Pulmonary artery endothelial cell (primary cell): ENCODE measurements around the gene ANKRD60. TPM values are rescaled to one million over a fixed set of nuclear protein-coding genes. Genes with fewer than 3 reads are reported as not detected.

Source experiments
- DNase-seq: peaks from one replicate; pipeline ENCODE4 v3.0.0-alpha.2; 2011; ENCODE audit warnings: low read depth, low spot score
- total RNA-seq: library from RNA; depleted of rRNA; stranded (reverse); fragments of >200 nt; gene quantifications from 2 replicates; pipeline ENCODE4 v1.2.3, GENCODE V29; 2014

Gene ANKRD60, protein sequence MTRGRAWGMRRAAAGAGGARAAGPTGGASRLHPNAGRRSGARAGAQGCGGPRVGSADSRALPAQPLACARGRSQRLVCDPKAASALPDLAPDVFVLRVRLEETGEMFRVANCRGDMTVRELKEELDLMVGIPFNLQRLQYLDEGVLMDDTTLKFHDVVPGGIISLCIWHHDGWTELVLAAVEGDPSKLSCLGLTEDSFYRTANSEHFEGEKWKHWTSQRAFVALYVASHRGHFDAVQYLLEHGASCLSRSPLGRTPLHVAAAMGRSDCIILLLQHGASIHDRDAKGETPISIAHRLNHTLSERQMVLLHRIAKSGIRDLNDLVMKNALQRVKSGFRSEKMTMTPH
- 0.07 TPM in 1 of 2 replicates, not detected in the other for total RNA-seq

DNA sequence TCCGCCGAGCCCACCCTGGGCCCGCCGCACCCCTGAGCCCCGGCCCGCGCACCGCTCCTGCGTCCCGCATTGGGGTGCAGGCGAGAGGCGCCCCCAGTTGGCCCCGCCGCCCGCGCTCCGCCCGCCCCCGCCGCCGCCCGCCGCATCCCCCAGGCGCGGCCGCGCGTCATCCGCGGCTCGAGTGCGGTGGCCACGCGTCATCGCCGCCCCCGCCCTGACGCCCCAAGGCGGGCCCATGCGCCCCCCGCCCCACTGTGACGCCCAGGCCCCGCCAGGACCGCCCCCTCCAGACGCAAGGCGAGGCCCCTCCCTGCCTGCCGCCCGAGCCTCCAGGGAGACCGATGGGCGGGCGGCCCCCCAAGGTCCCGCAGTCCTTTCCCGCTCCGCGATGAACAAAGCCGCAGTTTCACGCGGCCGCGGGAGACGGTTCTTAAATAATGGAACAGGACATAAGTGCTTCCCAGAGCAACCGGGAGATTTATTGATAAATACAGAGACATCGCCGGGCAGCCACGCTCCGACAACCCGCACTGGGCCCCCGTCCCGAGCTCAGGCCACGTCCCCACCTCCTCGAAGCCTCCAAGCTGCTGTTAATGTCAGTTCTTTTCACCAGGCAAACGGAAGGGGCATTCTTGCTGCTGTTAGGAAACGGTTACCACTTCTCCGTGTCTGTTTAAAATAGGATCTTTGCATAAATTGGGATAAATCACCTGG, at the start of gene ANKRD60:
ANKRD60 (minus strand) TSS at position 170 of the 714 bp plus-strand sequence; CDS start at position 170, 0 bp downstream.
- no peak for DNase-seq

DNA sequence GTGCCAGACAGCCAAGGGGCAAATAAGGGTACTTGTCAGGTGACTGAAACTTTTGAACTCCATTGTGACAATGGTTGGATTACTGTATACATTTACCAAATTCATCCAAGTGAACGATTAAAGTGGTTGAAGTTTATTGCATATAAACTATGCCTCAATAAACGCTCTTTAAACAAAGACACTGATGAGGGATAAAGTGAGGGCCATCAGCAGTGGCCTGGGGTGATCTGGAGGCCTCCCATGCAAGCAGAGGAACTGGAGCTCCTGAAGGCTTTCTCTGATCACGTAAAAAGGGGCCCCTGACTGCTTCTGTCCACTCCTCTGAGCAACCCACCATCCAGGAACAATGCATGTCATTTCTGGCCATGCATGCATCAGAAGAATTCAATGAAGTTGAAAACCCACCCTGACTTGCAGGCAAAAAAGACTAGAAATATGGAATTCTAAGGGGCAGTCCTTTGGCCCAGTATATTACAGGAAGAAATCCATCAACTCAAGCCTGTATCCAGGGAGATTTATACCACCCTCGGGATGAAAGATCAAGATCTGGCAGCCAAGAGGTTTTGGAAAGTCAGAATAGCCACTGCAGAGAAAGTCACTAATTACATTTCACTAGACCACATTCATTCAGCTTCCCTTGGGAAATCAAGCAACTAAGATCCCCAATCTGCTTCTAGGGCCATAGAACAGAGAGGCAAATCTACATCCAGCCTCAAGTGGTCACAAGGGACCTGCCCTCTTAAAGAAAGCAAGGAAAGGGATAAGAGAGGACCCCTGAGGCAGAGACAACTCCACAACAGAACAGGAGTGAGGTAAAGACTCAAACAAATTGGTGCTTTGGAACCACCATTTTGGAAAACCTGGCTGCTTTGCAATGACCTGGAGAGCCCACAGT, 49.4 kb upstream of the ANKRD60 start:
- DNase-seq = no peak

DNA sequence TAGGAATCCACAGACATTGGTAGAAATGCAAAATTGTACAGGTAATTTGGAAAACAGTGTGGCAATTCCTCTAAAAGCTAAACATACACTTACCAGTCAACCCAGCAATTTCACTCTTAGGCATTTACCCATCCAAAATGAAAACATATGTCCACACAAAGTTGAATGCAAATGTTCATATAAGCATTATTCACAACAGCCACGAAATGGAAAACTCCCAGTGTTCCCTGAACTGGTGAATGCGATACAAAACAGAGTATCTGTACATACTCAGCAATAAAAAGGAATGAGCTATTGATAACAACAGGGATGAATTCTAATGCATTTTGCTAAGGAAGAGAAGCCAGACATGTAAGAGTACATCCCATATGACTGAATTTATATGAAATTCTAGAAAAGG, 48.7 kb upstream of the ANKRD60 start:
- DNase-seq = no peak

DNA sequence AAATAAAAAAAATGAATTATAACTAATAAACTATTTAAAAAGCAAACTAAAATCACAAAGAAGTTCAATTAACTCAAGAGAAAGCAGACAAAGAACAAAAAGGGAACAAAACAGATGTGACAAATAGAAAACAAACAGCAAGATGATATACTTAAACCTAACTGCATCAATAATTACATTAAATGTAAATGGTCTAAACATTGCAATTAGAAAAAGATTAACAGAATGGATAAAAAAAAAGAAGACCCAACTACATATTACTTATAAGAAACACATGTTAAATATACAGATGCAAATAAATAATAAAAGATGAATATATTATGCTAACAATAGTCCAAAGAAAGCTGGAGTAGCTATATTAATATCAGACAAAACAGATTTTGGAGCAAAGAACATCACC, 45.9 kb upstream of the ANKRD60 start:
- no peak for DNase-seq

DNA sequence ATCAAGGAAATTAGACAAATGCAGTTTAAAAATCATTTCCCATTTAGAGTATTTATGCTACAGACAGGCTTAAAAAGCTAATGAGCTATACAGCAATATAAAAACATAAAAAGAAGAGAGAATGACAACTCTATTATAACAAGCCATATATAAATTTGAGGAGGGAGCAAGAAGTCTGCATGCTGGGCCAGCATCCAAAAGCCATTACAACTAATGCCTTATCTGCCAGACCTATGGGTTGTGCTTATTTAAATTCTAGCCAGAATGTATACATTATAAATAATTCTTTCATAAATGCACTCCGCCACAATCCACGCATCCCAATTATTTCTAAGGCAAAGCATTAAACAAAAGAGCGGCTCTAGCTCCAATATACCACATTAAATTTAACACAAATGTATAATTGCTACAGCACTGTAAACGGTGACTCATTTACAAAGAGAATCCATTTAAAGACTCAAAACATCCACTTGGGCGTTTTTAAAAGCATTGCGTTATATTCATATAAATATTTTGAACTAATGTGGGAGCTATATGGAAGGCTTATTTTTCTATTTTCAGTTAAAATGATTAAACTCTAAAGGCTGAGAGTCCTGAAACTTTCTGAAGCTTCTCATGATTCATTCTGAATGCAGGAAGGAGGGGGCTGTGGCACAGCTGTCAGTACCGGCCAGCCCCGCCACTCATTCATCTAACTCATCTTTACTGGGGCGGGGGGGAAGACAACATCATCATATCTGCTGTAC, 43.3 kb upstream of the ANKRD60 start:
- no peak for DNase-seq

DNA sequence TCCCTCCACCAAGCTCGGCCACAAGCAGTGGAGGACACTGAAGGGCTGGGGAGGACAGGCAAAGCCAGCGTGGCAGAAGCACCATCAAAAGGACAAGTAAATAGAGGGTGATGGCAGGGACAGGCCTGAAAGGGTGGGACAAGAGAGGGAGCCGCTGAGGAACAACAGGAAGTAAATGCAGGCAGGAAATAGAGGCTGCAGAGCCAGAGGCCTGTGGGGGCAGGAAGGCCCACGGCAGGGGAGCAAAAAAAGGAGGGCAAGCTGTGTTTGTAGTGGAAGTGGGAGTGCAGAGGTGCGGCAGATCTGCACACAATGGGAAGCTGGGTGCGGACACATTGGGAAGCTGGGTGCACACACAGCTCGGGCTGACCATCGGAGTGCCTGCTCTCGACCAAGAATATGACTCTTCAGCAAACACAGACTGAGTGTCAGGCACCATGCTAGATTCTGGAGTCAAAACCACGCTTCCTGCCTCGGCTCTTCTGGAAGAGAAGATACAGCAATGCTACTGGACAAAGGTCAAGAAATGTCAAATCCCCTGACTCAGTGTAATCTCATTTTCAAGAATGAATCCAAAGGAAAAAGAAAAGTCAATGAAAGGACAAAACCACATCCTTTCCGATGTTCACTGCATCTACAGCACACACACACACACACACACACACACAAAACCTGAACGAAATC, 40.6 kb upstream of the ANKRD60 start:
- DNase-seq = no peak

DNA sequence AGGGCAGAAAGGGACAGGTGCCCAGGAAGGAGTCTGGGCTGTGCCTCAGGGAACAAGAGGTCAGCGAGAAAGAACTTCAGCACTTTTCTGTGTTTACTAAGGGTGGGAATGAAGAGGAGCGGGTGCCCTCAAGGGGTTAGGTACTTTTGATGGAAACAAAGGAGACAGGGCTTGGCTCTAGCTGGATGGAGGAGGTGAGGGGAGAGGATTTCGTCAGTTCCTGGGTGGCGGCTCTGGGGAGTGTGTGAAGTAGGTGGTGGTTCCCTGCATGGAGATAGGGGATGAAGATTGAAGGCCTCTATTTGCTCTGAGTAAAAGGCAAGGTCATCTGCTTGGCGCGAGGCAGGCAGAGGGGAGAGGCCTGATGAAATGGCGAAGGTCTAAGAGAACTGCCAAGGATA, 40.0 kb upstream of the ANKRD60 start:
- no peak for DNase-seq

DNA sequence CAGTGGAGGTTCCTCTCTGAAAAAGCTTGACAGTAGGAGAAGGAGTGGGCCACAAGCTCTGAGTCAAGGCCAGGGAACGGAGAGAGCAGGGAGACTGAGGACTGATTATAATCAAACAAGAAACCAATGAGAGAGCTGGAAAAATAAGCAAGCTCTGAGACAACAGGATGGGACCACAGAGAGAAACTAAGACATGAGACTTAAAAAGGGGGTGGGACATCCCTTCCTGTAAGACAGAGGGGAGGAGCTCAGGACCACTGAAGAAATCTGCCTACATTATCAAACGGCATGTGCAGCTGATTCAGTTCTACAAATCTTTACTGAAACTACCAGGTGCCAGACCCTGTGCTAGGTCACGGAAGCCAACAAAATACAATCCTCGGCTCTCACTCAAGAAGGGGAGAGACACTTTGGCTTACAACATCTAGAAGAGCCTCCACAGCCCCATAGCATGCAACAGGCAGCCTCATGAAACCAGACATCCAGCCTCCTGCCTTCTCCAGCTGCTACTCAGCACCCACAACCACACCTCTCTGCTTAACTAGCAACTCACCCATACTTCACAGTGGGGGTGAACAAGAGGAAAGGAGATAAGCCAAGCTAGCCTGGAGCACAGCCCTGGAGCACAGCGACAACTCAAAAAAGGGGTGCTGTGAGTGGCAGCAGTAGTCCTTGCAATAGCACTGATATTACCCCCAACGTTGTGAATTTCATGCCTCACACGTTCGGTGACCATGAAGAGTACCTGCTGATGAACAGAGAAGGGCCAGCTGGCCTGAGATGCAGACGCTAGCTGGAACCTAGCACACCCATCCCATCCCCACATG, 39.1 kb upstream of the ANKRD60 start:
- DNase-seq = no peak

DNA sequence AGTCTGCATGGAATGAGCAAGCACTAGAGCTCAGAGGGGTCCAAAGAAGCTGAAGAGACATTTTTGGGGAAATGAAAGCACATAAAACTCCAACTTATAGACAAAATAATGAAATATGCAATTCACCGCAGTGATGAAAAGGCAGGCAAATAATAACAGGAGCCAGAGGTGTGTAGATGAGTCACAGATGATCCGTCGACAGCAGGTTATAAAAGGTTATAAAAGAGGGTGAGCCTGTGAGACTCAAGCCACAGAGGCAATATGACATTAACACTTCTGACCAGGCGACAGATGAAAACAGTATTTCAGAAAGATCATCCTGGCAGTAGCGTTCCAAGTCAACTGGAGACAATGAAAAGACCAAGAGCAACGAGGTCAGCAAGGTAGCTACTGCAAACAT, 35.8 kb upstream of the ANKRD60 start:
- no peak for DNase-seq

DNA sequence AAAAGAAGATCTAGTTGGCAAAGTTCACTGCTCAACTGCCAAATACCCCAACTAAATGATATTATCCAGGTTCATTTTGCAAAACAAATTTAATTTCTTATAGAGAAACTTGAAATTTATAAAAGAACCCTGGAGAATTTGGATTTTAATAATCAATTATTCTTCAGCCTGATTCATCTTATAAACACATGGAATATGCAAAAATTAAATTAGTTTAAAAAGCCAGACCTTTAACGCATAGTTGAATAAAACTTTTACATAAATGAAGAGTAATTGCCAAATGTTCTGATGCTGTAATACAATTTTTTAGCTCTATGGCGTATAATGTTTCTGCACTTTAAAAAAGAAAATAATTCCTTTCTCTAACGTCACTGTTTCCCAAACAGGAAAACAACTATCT, 33.2 kb upstream of the ANKRD60 start:
- no peak for DNase-seq

DNA sequence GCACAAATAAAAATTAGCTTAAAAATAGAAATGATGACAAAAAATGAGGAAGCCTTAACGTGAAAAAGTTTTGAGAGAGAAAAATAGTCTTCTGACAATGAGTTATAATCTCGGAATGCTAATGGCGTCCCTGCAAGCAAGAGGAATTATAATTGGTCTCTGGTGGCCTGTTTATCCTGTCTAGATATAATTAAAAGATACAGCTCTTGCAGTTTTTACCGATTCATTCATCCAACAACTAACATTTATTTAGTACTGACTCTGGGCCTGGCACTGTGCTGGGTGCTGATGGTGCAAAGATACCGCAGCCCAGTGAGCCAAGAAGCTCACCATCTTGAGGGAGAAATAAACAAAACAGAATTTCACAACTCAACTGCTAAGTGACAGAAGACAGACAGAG, 31.6 kb upstream of the ANKRD60 start:
- no peak for DNase-seq

DNA sequence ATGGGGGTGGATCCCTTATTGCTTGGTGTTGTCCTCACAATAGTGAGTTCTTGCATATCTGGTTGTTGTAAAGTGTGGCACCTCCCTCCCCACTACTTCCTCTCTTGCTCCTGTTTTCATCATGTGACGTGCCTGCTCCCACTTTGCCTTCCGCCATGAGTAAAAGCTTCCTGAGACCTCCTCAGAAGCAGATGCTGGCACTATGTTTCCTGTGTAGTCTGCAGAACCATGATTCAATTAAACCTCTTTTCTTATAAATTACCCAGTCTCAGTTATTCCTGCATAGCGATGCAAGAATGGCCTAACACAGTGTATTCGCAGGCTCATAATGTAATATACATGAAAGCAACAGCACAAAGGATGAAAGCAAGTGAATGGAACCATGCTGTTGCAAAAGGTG, 28.4 kb upstream of the ANKRD60 start:
- no peak for DNase-seq

DNA sequence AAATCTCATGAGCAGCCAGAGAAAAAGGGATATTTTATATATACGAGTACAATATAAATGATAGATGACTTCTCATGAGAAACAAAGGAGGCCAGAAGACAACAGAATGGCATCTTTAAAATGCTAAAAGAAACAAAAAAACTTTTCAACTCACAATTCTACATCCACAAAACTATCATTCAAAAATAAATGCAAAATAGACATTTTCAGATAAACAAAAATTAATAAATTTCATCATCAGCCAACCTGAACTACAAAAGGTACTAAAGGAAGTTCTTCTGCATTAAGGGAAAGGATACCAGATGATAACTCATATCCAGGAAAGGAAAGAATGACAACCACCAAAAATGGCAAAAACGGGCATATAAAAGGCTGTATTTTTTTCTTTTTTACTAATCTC, 27.9 kb upstream of the ANKRD60 start:
- no peak for DNase-seq

DNA sequence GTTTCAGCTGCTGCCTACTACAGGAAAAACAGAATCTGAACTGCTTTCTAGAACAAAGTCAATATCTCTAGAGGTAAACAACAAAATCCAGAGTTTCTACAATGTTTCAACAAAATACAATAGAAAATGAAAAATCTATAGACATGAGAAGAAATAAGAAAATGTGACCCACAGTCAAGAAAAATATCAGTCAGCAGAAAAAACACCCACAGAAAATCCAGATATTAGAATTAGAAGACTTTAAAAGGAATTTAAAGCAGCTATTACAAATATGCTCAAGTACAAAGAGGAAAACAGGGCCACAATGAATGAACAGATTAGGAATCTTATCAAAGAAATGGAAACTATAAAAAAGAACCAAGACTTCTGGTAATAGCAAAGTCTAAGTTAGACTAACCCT, 26.4 kb upstream of the ANKRD60 start:
- DNase-seq = no peak

DNA sequence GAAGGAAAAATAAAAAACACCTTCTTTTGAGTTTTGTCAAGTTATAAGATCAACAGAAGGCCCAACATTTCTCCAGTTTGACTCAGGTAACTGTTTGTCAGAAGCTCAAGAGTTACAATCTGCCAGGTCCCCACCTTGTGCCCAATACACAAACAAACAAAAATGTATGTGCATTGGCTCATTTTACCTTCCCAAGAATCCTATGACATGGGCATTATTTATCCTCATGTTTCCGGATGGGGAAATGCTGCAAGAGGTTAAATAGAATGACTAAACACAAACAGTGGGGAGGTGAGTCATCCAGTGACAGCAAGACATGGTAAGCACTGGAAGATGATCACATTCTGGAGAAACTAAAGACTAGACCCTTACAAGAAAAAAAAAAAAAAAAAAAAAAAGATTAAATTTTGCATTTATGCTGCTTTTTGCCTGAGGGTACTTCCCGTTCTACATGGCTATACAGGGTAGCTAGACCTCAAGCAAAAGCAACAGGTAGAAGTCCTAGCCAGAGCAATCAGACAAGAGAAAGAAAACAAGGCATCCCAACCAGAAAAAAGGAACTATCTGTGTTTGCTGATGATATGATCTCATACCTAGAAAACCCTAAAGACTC, 23.6 kb upstream of the ANKRD60 start:
- DNase-seq = peak; percentile 51

DNA sequence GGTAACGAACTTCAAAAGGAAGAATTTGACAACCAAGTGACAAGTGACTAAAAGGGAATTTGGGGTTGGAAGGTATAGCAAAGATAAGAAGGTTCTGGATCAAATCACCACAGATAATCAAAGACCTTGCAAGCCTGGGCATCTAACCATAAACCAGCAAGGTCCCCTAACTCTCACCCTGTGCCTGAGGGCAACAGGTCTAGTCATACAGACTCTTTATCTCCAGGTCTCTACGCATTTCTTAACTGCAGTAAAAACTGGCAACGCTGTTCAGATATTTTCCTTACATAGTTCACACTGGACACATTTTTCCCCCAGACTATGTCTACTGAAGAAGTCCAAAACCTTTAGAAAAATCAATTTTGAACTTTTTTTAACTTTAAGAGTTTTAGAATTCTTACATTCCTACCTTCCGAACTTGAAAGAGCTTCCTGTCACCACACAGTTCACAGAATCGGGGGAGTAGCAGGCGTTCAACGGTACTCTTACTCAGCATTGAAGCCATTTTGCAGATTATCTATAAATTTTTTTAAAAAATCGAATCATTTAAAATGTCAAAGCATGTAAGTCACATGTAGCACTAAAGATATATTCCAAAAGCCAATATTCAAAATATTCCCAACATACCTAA, 23.0 kb upstream of the ANKRD60 start:
- DNase-seq = no peak

DNA sequence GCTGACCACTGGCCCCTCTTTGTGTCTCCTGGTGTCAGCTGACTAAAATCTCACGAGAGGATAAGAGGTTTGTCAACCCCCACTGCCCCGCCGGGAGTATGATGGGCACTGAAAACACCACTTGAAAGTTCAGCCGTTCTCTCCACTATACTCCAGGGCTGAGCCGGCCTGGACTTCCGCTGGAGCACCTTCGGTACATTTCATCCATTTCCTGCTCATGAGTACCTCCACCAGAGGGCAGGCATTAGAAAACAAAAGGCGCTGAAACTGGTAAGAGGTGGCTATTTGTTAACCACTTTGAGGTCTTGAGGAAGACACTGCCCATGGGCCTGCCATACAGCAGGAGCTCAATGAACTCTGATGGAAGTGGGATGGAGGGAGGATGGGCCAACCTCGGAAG, 17.9 kb upstream of the ANKRD60 start:
- DNase-seq = no peak

DNA sequence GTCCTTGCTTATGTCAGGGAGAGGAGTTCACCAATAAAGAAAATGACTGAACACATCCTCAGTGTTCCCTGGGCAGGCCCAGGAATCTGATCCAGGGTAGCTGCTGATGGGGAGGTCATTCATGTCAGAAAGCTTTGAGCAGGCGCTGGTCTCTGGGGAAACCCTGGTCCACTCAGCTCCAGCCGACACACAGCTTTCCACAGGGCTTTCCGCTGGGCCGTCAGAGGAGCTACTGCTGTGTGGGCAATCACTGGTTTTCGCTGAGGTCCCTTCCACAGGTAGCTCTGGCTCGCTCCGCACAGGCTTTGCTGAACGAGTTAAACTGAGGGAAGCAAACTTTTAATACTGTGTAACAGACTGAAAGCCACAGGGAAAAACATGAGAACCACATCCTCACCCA, 17.5 kb upstream of the ANKRD60 start:
- DNase-seq = no peak
